Heart left ventricle (tissue), 16 donors: ENCODE measurements around the gene IFT74. TPM values are rescaled to one million over a fixed set of nuclear protein-coding genes. Genes with fewer than 3 reads are reported as not detected.

Experiments used
- ATAC-seq, 4 donors: fragments of 200-7000 bp; cut with Tn5 transposase; one replicate each; pipeline ENCODE4 v1.9.1; 2020 to 2022; ENCODE audit warnings: moderate library complexity in 4 of 4, mild to moderate bottlenecking in 3 of 4, moderate number of reproducible peaks in 1 of 4
- DNase-seq, 5 donors: peaks; one replicate each; pipeline ENCODE4 v3.0.0-alpha.2; 2020
- H3K27ac ChIP-seq, 12 donors: fragments of 200-600 bp; sonication (generic) in 4 of 12; one replicate each; pipeline versions ENCODE4 v1.5.0 to v1.8.0; 2016 to 2022; ENCODE audit warnings: mild to moderate bottlenecking in 2 of 12
- H3K27me3 ChIP-seq, 9 donors: fragments of 200-600 bp; sonication (generic) in 2 of 9; one replicate each; pipeline versions ENCODE4 v1.5.1 to v1.8.0; 2016 to 2022; ENCODE audit warnings: mild to moderate bottlenecking in 3 of 9
- H3K36me3 ChIP-seq, 9 donors: fragments of 200-600 bp; sonication (generic) in 2 of 9; one replicate each; pipeline versions ENCODE4 v1.5.0 to v1.8.0; 2018 to 2022; ENCODE audit warnings: mild to moderate bottlenecking in 2 of 9
- H3K4me1 ChIP-seq, 12 donors: fragments of 200-600 bp; sonication (generic) in 4 of 12; one replicate each; pipeline versions ENCODE4 v1.5.0 to v1.8.0; 2016 to 2022; ENCODE audit warnings: mild to moderate bottlenecking in 3 of 12
- H3K4me3 ChIP-seq, 12 donors: fragments of 200-600 bp; sonication (generic) in 4 of 12; one replicate each; pipeline versions ENCODE4 v1.5.0 to v1.8.0; 2017 to 2022; ENCODE audit warnings: mild to moderate bottlenecking in 9 of 12, moderate library complexity in 4 of 12
- H3K9me3 ChIP-seq, 12 donors: fragments of 200-600 bp; sonication (generic) in 4 of 12; one replicate each; pipeline versions ENCODE4 v1.5.0 to v1.8.0; 2016 to 2022; ENCODE audit warnings: mild to moderate bottlenecking in 1 of 12
- CTCF ChIP-seq, 12 donors: fragments of 200-600 bp; sonication (generic) in 4 of 12; IDR thresholded peaks; one replicate each; pipeline versions ENCODE4 v1.5.0 to v1.8.0; 2018 to 2022; ENCODE audit warnings: antibody characterized with exemption in 12 of 12, mild to moderate bottlenecking in 5 of 12
- POLR2A ChIP-seq, 2 donors: fragments of 450-650 bp; IDR thresholded peaks; one replicate each; pipeline ENCODE4 v1.6.1; 2017; ENCODE audit warnings: antibody characterized with exemption in 2 of 2, mild to moderate bottlenecking in 2 of 2, moderate library complexity in 2 of 2
- WGBS, 4 donors: extraction: QIAGEN DNeasy Blood & Tissue Kit in 2 of 4; methylation state at CpG; one replicate each; pipeline versions ENCODE4 v1.1.5 to v1.1.7; 2013 to 2018; 5-methylcytosine and 5-hydroxymethylcytosine counted together
- intact Hi-C, 10 donors: fragments of 100-400 bp; cut with DNase I; formaldehyde crosslinking; loops; one replicate each; pipeline versions ENCODE4 v1.11.1 to v1.14.2; 2022
- polyA plus RNA-seq, 2 donors: library from polyadenylated mRNA; stranded (reverse); fragments of 200-250 nt; gene quantifications; one replicate each; pipeline ENCODE4 v1.2.3, GENCODE V29; 2013
- total RNA-seq, 9 donors: library from RNA; depleted of rRNA in 2 of 9; stranded (reverse); fragments of >200 nt in 2 of 9; fragmentation: NEBNext Ultra II Directional in 3 of 9; extraction: Animal tissue kit (Norgen Biotek cat#: 25700) in 3 of 9; gene quantifications; one replicate each; pipeline versions ENCODE4 v1.1.0 to v1.2.4, GENCODE V29; 2016 to 2023
- donor health status: ischemic (EF 13 %, LVEDD 7.1; RV severe dilation, severe dysfunction).
- donor health status: healthy with polysubstance abuse.
- donor health status: DM: no; HTN: yes; CAD: no.
- donor health status: DM: no; HTN: no; CAD: no.
- donor health status: ischemic (EF 25% LVEDD 6.9; RV normal size, moderate dysfunction).
- donor health status: ischemic (EF 25% LVEDD 5.7; RV mildly dilated, moderate dysfunction).
- donor health status: healthy.
- donor health status: DM: yes; HTN: yes; CAD: no.
- donor health status: ischemic (EF 35%, LVEDD 5.7; RV mildly dilated, moderate dysfunction).
- donor health status: nonischemic (EF 11% LVEDD 7.7; RV severe dilation, severe dysfunction).
- donor health status: DM: yes; HTN: yes; CAD: no.
- donor health status: PGD.
- donor health status: ischemic (EF 29% LVEDD 5.4; RV normal size, mild dysfunction).
- donor health status: nonischemic (EF 23%, LVEDD 6.1; RV moderate dilation, normal function).

IFT74 gene
- total and polyA plus RNA-seq, 11 donors, result 5.3 to 12.7 (median 9.6) TPM

- 91 to 96% (median 94%) methylated on average over 2 of the region's 2 CpGs for WGBS, 4 donors
- ATAC-seq, result no peak
- H3K27me3 ChIP-seq, result no peaks in the 10 kb centered on the region
- TF ChIP-seq CTCF (IDR thresholded peaks at IDR 0.05), result no peak
- TF ChIP-seq POLR2A (IDR thresholded peaks at IDR 0.05), result no peak
- intact Hi-C loops, result loop anchor here in 1 of 10 donors (5.0 kb wide), 1 partner anchor 80 kb away; no protein-coding TSS in a partner anchor
- no peaks in the 10 kb centered on the region for H3K9me3 ChIP-seq
- H3K4me3 ChIP-seq, result no peak overlapping the region
- peaks cover 0 to 13% (median 0%) of the 10 kb centered on the region in 12 donors for H3K4me1 ChIP-seq
- DNase-seq, result no peak
- H3K27ac ChIP-seq, result no peak overlapping the region
- no peaks in the 10 kb centered on the region for H3K36me3 ChIP-seq
These were observed 151.0 kb downstream of the IFT74 start for GRCh38 chr9:27107241-27107640.

- intact Hi-C loops, result loop anchor here in 1 of 10 donors (5.0 kb wide), 1 partner anchor 78 kb away; no protein-coding TSS in a partner anchor
- no peaks in the 10 kb centered on the region for H3K27me3 ChIP-seq
- no peaks in the 10 kb centered on the region for H3K36me3 ChIP-seq
- peak within 1 kb of the TSS; percentile 1 to 64 (median 52) for H3K4me3 ChIP-seq
- peak in 1 of 2 donors; percentile 46 for TF ChIP-seq POLR2A (IDR thresholded peaks at IDR 0.05)
- TF ChIP-seq CTCF (IDR thresholded peaks at IDR 0.05), result no peak
- H3K27ac ChIP-seq, result peak within 1 kb of the TSS; percentile 19 to 88 (median 73)
- H3K9me3 ChIP-seq, result no peaks in the 10 kb centered on the region
- H3K4me1 ChIP-seq, result peaks cover 0 to 21% (median 0%) of the 10 kb centered on the region in 12 donors
- ATAC-seq (peak; percentile 39 to 68 (median 57)), DNase-seq (peak in 1 of 5 donors; percentile 19)
- WGBS, 4 donors, result 13 to 27% (median 18%) methylated on average over 9 of the region's 9 CpGs
These were observed 152.8 kb downstream of the IFT74 start, which contains the start of gene TEK for GRCh38 chr9:27108981-27109541. TEK (plus strand) TSS chr9:27109225; CDS start chr9:27109591, 366 bp downstream.

GRCh38 chr9:27109621-27110020 lies 153.4 kb downstream of the IFT74 start:
- H3K27ac ChIP-seq, result peak overlapping the region; percentile 19 to 88 (median 70)
- 44 to 55% (median 49%) methylated on average over 2 of the region's 2 CpGs for WGBS, 4 donors
- intact Hi-C loops, result loop anchor here in 4 of 10 donors (2.0 to 5.0 kb wide), 3 partner anchors 78 to 83 kb away; no protein-coding TSS in a partner anchor
- ATAC-seq (no peak), DNase-seq (no peak)
- no peaks in the 10 kb centered on the region for H3K36me3 ChIP-seq
- H3K4me3 ChIP-seq, result peak overlapping the region; percentile 1 to 64 (median 52)
- peaks cover 0 to 21% (median 0%) of the 10 kb centered on the region in 12 donors for H3K4me1 ChIP-seq
- no peaks in the 10 kb centered on the region for H3K27me3 ChIP-seq
- no peaks in the 10 kb centered on the region for H3K9me3 ChIP-seq
- no peak for TF ChIP-seq POLR2A (IDR thresholded peaks at IDR 0.05)
- no peak for TF ChIP-seq CTCF (IDR thresholded peaks at IDR 0.05)

- 43 to 57% (median 54%) methylated on average over 4 of the region's 4 CpGs for WGBS, 4 donors
- Histone ChIP-seq H3K9me3 (no peaks in the 10 kb centered on the region), H3K27me3 (no peaks in the 10 kb centered on the region), H3K4me3 (peak overlapping the region; percentile 1 to 64 (median 52)), H3K4me1 (peaks cover 0 to 21% (median 0%) of the 10 kb centered on the region in 12 donors), H3K27ac (peak overlapping the region; percentile 19 to 88 (median 73)), H3K36me3 (no peaks in the 10 kb centered on the region)
- no peak for DNase-seq
- ATAC-seq, result no peak
- TF ChIP-seq CTCF (IDR thresholded peaks at IDR 0.05) (no peak), POLR2A (IDR thresholded peaks at IDR 0.05) (no peak)
- intact Hi-C loops, result loop anchor here in 3 of 10 donors (2.0 to 5.0 kb wide), 3 partner anchors 77 to 83 kb away; no protein-coding TSS in a partner anchor
These were observed 154.0 kb downstream of the IFT74 start for GRCh38 chr9:27110181-27110580.
